ENCODE results near the gene ZNF428. TPM values are rescaled to one million over a fixed set of nuclear protein-coding genes. Genes with fewer than 3 reads are reported as not detected.

The ZNF428 gene
- total RNA-seq, 1 donor from 2014 or later: 37.3 TPM

DNA sequence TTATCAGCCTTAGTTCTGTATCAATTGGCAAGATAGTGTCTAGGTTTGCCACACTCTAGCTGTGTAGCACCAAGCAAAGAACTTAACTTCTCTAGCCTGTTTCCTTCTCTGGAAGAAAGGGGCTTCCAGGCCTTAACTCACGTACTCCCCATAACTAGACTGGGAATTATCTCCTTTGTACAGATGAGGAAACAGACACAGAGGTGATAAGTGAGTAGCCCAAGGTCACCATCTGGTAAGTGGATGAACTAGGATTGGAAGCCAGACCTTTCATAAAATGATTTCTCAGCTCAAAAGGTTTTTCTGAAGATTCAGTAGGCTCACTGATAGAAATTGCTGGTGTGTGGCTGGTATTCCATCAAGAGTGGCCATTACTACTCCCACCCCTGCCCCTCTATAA, 3.1 kb downstream of the ZNF428 start:
- H3K4me3 ChIP-seq: no peak overlapping the region
- no peaks in the 10 kb centered on the region for H3K27me3 ChIP-seq
- H3K27ac ChIP-seq: no peak overlapping the region
- no peak for DNase-seq (ENCODE audit: low spot score in 2 of 2)
- H3K36me3 ChIP-seq: peaks cover 20 to 21% of the 10 kb centered on the region in 2 donors
- intact Hi-C loops (cut with DNase I): no loop called here
- no peaks in the 10 kb centered on the region for H3K9me3 ChIP-seq
- TF ChIP-seq, protein P1, sequence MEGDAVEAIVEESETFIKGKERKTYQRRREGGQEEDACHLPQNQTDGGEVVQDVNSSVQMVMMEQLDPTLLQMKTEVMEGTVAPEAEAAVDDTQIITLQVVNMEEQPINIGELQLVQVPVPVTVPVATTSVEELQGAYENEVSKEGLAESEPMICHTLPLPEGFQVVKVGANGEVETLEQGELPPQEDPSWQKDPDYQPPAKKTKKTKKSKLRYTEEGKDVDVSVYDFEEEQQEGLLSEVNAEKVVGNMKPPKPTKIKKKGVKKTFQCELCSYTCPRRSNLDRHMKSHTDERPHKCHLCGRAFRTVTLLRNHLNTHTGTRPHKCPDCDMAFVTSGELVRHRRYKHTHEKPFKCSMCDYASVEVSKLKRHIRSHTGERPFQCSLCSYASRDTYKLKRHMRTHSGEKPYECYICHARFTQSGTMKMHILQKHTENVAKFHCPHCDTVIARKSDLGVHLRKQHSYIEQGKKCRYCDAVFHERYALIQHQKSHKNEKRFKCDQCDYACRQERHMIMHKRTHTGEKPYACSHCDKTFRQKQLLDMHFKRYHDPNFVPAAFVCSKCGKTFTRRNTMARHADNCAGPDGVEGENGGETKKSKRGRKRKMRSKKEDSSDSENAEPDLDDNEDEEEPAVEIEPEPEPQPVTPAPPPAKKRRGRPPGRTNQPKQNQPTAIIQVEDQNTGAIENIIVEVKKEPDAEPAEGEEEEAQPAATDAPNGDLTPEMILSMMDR (IDR thresholded peaks at IDR 0.05): no peak
- peaks cover 0 to 7% of the 10 kb centered on the region in 2 donors for H3K4me1 ChIP-seq

DNA sequence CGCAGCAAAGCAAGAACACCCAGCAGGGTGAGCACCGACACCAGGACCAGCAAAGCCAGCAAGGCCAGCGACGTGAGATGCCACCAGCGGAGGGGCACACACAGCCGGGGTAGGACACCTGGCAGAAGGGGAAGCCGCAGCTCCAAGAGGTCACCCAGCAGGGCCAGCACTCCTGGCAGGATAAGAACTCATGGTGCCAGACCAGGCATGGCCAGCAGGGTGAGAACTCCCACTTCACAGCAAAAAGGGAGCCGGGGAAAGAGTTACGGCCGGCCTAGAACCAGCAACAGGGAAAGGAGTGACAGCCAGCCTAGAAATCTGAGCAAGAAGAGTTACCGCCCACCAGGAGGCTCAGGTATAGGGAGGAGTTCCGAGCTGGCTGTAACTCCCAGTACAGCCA, 7.1 kb downstream of the ZNF428 start:
- H3K27me3 ChIP-seq: no peaks in the 10 kb centered on the region
- no peak overlapping the region for H3K27ac ChIP-seq
- intact Hi-C loops (cut with DNase I): no loop called here
- H3K9me3 ChIP-seq: no peaks in the 10 kb centered on the region
- no peaks in the 10 kb centered on the region for H3K4me1 ChIP-seq
- no peak overlapping the region for H3K4me3 ChIP-seq
- TF ChIP-seq, protein P1 (IDR thresholded peaks at IDR 0.05): no peak
- no peak for DNase-seq (ENCODE audit: low spot score in 2 of 2)
- peaks cover 25 to 31% of the 10 kb centered on the region in 2 donors for H3K36me3 ChIP-seq

DNA sequence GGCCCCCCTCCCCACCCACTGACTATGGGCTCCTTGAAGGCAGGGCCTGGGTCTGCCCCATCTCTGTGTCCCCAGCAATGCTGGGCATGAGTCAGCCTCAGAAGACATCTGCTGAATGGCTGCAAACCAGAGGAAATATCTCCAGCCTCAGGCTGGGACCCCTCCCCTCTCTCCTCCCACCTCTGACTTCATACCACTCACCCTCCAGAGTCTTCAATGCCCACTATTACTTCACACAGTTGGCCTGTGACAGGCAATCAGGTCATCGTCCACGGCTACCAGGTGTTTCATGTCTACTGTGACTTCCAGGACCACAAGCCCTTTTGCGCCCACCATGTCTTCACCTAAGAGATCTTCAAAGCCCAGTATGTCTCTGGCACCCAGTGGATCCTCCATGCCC, 7.6 kb downstream of the ZNF428 start, which contains the start of gene SRRM5:
TSS of gene SRRM5 (plus strand) at position 301 of the 400 bp plus-strand sequence. CDS start at position 335, 34 bp downstream.
- TF ChIP-seq, protein P1 (IDR thresholded peaks at IDR 0.05): no peak
- no peak for DNase-seq (ENCODE audit: low spot score in 2 of 2)
- intact Hi-C loops (cut with DNase I): no loop called here
- no peaks in the 10 kb centered on the region for H3K27me3 ChIP-seq
- H3K4me1 ChIP-seq: no peaks in the 10 kb centered on the region
- peaks cover 31% of the 10 kb centered on the region in 2 donors for H3K36me3 ChIP-seq
- H3K4me3 ChIP-seq: no peak within 1 kb of the TSS
- H3K9me3 ChIP-seq: no peaks in the 10 kb centered on the region
- no peak within 1 kb of the TSS for H3K27ac ChIP-seq

DNA sequence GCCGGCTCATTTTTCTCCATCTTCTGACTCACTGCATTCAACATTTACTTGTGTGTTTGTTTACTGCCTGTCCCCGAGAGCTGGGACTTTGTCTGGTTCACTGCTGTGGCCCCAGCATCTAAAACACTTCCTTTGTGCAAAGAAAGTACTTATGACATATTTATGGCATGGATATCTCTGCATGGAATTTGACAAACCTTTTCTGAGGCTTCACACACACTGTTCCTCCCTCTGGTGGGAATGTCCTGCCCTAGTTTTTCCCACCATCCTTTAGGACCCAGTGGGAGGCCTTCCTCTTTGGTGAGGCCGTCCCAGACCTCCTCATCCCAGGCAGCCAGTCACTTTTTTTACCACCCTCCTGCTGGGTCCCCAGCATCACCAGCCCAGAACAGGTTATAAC, 8.9 kb downstream of the ZNF428 start:
- peaks cover 31 to 36% of the 10 kb centered on the region in 2 donors for H3K36me3 ChIP-seq
- no peak overlapping the region for H3K4me3 ChIP-seq
- intact Hi-C loops (cut with DNase I): no loop called here
- TF ChIP-seq, protein P1 (IDR thresholded peaks at IDR 0.05): no peak
- no peak for DNase-seq (ENCODE audit: low spot score in 2 of 2)
- no peak overlapping the region for H3K27ac ChIP-seq
- no peaks in the 10 kb centered on the region for H3K9me3 ChIP-seq
- no peaks in the 10 kb centered on the region for H3K4me1 ChIP-seq
- no peaks in the 10 kb centered on the region for H3K27me3 ChIP-seq

DNA sequence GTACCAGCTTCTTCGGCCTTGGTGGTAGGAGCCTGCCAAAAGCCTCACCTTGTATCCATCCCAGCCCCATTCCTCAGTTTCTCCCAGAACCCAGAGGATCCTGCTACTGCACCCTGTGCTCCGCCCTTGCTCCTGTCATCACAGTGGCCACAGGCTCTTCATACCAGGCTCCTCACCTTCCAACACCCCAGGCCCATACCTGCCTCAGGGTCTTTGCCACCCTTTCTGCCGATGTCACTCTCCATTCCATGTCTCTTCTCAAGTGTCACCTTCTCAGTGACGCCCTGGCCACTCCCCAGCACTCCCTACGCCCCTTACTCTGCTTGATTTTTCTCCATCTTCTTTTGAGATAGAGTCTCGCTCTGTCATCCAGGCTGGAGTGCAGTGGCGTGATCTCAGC, 9.6 kb downstream of the ZNF428 start:
- TF ChIP-seq, protein P1 (IDR thresholded peaks at IDR 0.05): no peak
- DNase-seq (ENCODE audit: low spot score in 2 of 2): no peak
- no peak overlapping the region for H3K27ac ChIP-seq
- H3K27me3 ChIP-seq: no peaks in the 10 kb centered on the region
- intact Hi-C loops (cut with DNase I): no loop called here
- peaks cover 31 to 36% of the 10 kb centered on the region in 2 donors for H3K36me3 ChIP-seq
- no peaks in the 10 kb centered on the region for H3K9me3 ChIP-seq
- no peak overlapping the region for H3K4me3 ChIP-seq
- no peaks in the 10 kb centered on the region for H3K4me1 ChIP-seq
